GM12872 (cell line): Measurements from ENCODE around the gene MOK.

ENCODE experiments used
- CTCF ChIP-seq: IDR thresholded peaks from 3 replicates; pipeline ENCODE4 v1.5.1; 2011; ENCODE audit warnings: low read depth, mild to moderate bottlenecking, low read length, moderate library complexity; ENCODE audit not compliant: insufficient read depth

The MOK gene

DNA sequence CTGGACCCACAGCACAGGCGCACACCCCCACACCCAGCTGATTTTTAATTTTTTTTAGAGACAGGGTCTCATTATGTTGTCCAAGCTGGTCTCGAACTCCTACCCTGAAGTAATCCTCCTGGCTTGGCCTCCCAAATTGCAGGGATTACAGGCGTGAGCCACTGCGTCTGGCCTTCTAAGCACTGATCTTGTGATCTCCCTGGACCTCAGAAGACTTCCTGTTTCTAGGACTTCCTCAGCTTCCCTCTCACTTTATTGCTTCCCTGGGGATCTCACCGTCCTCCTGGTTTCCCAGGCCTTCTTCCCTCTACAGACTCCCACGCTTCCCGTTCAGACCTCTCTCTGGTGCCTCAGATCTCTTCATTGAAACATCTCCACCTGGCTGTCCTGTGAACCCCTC is 28.4 kb upstream of the MOK start:
- TF ChIP-seq CTCF = no peak

GRCh38 chr14:102330806-102331205 is 25.8 kb upstream of the MOK start:
- TF ChIP-seq CTCF = no peak

- no peak for TF ChIP-seq CTCF
These were observed 21.6 kb upstream of the MOK start for GRCh38 chr14:102326583-102326982.

DNA sequence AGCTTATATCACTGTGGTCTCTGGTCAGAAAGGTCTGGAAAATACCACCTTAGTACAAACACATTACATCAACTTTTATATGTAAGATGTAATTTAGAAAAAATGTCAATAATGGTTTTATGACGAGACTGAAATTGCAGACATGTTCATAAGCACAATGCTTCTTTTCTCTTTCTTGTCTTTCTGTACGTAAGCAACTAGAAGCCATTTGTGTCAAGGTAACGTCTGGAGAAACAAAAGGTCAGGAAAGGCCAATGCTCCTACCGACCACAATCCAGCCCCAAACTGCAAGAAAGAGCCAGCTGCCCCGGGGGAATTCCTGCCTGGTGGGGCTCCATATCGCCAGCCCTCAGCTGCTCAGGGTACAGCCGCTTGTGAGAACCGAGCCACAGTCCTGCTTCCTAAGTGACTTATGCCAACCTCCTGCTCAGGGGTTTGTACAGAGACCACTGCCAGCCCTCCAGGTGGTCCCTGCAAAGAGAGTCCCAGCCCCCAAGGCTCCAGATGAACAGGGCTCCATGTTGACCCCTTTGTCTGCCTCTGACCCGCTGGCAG is 20.9 kb upstream of the MOK start:
- TF ChIP-seq CTCF = no peak

DNA sequence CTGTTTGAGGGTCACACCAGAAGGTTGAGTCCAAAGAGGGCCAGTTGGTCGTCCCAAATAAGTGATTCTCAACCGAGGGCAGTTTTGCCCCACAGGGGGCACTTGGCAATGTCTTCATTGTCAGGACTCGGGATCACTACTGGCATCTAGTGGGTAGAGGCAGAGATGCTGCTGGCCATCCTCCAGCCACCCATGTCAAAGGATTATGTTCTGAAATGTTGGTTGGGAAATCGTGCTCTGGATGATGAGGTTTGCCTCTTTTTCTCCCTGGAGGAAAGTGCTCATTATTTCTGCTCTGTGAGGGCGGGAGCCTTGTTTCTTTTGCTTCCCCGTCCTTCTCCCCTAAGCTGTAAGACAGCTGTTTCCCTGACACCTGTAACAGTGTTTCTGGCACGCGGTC is 18.1 kb upstream of the MOK start:
- peak; percentile 57; the same call in 2 of the 3 replicates for TF ChIP-seq CTCF

- TF ChIP-seq CTCF = no peak
These were observed 16.8 kb upstream of the MOK start for GRCh38 chr14:102321456-102322422.

- TF ChIP-seq CTCF = no peak
These were observed 15.9 kb upstream of the MOK start for GRCh38 chr14:102320671-102321455.
